Measurements from ENCODE around the gene CMIP. TPM values are rescaled to one million over a fixed set of nuclear protein-coding genes. Genes with fewer than 3 reads are reported as not detected.
A peak's percentile ranks its signal among the peaks of the same experiment; 100 is the strongest.

The CMIP gene
- total RNA-seq, 1 donor from 2014 or later = 163 TPM

DNA sequence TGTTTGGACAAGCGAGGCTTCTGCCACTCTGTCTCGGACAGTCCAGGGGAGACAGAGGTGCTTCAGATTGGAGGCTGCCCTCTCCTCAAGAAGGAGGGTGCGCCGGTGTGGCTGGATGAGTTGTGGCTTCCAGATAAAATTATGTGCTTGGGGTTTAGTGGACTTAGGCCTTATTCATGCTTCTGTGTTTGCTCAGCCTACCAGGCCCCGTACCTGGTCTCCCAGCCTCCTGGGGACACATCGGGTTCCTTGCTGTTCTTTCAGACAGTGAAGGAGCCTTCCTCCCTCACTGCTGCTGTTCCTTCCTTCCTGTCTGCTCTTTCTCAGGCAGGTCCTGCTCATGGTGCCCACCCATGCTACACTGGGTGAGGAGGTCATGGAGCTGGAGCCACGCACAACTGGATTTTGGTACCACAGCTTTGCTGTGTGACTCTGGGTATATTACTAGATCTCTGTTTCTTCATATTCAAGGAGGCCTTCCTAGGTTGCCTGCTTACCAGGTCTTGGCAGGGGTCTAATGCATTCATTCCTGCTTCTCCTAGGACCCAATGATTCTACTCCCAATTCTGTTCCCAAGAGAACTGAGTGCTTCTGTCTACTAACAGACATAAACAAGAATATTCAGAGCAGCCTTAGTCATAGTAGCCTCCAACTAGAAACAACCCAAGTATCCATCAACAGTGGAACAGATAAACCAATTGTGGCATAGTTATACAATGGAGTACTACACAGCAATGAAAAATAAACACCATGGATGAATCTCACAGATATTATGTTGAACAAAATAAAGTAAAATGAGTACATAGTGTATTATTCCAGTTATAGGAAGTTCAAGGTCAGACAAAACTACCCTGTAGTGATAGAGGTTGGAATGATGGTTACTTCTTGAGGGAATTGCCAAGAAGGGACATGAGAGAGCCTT lies 121.7 kb downstream of the CMIP start:
- no peak overlapping the region for H3K27ac Mint-ChIP-seq (ENCODE audit: unreplicated experiment)
- peak overlapping the region; percentile 59 for H3K4me3 Mint-ChIP-seq (ENCODE audit: unreplicated experiment)
- H3K9me3 Mint-ChIP-seq (ENCODE audit: unreplicated experiment) = peaks cover 9% of the 10 kb centered on the region
- H3K36me3 Mint-ChIP-seq (ENCODE audit: unreplicated experiment) = no peaks in the 10 kb centered on the region
- TF ChIP-seq, protein P1, sequence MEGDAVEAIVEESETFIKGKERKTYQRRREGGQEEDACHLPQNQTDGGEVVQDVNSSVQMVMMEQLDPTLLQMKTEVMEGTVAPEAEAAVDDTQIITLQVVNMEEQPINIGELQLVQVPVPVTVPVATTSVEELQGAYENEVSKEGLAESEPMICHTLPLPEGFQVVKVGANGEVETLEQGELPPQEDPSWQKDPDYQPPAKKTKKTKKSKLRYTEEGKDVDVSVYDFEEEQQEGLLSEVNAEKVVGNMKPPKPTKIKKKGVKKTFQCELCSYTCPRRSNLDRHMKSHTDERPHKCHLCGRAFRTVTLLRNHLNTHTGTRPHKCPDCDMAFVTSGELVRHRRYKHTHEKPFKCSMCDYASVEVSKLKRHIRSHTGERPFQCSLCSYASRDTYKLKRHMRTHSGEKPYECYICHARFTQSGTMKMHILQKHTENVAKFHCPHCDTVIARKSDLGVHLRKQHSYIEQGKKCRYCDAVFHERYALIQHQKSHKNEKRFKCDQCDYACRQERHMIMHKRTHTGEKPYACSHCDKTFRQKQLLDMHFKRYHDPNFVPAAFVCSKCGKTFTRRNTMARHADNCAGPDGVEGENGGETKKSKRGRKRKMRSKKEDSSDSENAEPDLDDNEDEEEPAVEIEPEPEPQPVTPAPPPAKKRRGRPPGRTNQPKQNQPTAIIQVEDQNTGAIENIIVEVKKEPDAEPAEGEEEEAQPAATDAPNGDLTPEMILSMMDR (IDR thresholded peaks at IDR 0.05; ENCODE audit: partially characterized antibody, unreplicated experiment) = no peak
- peaks cover 28% of the 10 kb centered on the region for H3K4me1 Mint-ChIP-seq (ENCODE audit: low read depth, unreplicated experiment)
- DNase-seq = no peak
- H3K27me3 Mint-ChIP-seq (ENCODE audit: unreplicated experiment) = peaks cover 10% of the 10 kb centered on the region

DNA sequence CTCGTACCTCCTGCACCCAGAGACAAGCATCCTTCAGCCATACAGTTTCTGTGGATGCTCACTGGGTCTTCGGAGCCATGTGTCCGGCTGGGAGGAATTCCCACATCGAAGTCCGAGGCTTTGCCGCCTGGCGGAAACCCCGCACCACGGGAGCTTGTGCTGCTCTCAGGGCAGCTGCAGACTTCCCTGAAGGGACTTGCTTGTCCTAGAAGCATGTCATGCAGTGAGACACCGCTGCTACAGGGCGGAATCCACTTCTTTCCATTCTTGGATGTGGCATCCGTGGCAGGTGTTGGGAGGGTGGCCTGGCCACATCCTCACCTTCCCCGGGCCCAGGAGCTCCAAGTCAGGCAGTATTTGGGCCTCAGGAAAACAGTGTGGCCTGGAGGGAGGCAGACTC lies 122.5 kb downstream of the CMIP start:
- no peak overlapping the region for H3K4me3 Mint-ChIP-seq (ENCODE audit: unreplicated experiment)
- peaks cover 9% of the 10 kb centered on the region for H3K9me3 Mint-ChIP-seq (ENCODE audit: unreplicated experiment)
- TF ChIP-seq, protein P1 (IDR thresholded peaks at IDR 0.05; ENCODE audit: partially characterized antibody, unreplicated experiment) = no peak
- no peaks in the 10 kb centered on the region for H3K36me3 Mint-ChIP-seq (ENCODE audit: unreplicated experiment)
- peaks cover 30% of the 10 kb centered on the region for H3K4me1 Mint-ChIP-seq (ENCODE audit: low read depth, unreplicated experiment)
- no peak for DNase-seq
- H3K27ac Mint-ChIP-seq (ENCODE audit: unreplicated experiment) = no peak overlapping the region
- H3K27me3 Mint-ChIP-seq (ENCODE audit: unreplicated experiment) = peaks cover 6% of the 10 kb centered on the region

DNA sequence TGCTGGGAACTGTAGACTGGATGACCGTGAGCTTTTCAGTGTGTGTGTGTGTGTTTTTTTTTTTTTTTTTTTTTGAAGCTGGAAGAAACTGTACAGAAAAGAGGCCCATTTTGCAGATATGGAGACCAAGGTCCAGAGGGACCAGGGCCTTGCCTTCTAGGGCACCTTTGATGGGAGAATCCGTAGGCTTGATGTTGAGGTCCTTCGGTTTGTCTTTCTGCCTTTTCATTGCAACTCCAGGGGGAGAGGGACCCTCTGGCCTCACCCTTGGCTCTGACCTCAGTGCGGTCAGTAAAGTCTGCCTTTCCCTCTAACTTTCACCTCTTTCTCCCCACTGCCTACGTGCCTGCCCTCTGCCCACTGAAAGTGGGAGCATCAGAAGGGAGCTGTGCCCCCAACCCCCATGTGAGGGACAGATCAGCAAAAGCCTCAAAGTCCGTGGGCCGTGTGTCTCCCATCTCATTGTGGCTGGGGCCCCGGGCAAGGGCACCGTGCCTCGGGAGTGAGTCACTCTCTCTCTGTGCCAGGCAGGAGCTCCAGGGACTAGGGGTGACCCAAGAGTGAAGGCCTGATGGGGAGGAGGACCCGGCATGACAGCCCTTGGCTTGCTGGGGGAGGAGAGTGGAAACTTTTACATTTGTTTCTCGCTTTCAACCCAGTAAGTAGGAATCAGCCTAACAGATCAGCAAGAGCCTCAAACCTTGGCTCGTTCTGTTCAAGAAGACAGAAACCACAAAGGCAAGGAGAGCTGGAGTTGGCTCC lies 123.6 kb downstream of the CMIP start:
- DNase-seq = no peak
- Mint-ChIP-seq H3K27ac (ENCODE audit: unreplicated experiment) (no peak overlapping the region), H3K36me3 (ENCODE audit: unreplicated experiment) (no peaks in the 10 kb centered on the region), H3K4me1 (ENCODE audit: low read depth, unreplicated experiment) (peaks cover 27% of the 10 kb centered on the region), H3K9me3 (ENCODE audit: unreplicated experiment) (peaks cover 11% of the 10 kb centered on the region), H3K27me3 (ENCODE audit: unreplicated experiment) (peaks cover 6% of the 10 kb centered on the region), H3K4me3 (ENCODE audit: unreplicated experiment) (no peak overlapping the region)
- TF ChIP-seq, protein P1 (IDR thresholded peaks at IDR 0.05; ENCODE audit: partially characterized antibody, unreplicated experiment) = no peak

DNA sequence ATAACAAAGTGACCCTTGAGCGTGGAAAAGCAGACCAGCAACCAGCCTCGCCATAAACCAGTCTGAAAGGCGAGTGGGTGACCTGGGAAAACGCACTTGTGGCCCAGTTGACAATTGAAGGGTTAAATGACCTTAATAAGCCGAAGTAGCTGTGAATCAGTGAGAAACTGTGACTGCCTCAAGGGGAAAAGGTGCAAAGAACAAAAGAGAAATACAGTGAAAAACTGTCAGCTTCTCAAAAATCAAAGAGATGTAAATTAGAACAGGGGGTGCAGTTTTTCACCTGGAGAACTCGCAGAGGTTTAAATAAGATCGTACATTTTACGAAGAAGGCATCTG lies 124.1 kb downstream of the CMIP start:
- no peak overlapping the region for H3K27ac Mint-ChIP-seq (ENCODE audit: unreplicated experiment)
- no peak overlapping the region for H3K4me3 Mint-ChIP-seq (ENCODE audit: unreplicated experiment)
- TF ChIP-seq, protein P1 (IDR thresholded peaks at IDR 0.05; ENCODE audit: partially characterized antibody, unreplicated experiment) = no peak
- H3K27me3 Mint-ChIP-seq (ENCODE audit: unreplicated experiment) = peaks cover 6% of the 10 kb centered on the region
- no peaks in the 10 kb centered on the region for H3K36me3 Mint-ChIP-seq (ENCODE audit: unreplicated experiment)
- peaks cover 14% of the 10 kb centered on the region for H3K9me3 Mint-ChIP-seq (ENCODE audit: unreplicated experiment)
- peaks cover 21% of the 10 kb centered on the region for H3K4me1 Mint-ChIP-seq (ENCODE audit: low read depth, unreplicated experiment)
- no peak for DNase-seq

Data from glutamatergic neuron (in vitro differentiated cells).